ENCODE measurements around the gene ACOX2. TPM values are rescaled to one million over a fixed set of nuclear protein-coding genes. Genes with fewer than 3 reads are reported as not detected.

Gene ACOX2
- total and polyA plus RNA-seq, 2 of the 8 experiments (the other 6 are each of a cell fraction or from before 2014, with no cell fraction given): 3.2 to 9.2 TPM

- no peaks in the 10 kb centered on the region for H3K79me1 ChIP-seq (ENCODE audit: low read depth, low read length)
- no peak overlapping the region for H3K14ac ChIP-seq (ENCODE audit: insufficient read length)
- FAIRE-seq: no peak
- no peak overlapping the region for H3K27ac ChIP-seq (ENCODE audit: low read depth, low read length)
- 0 out of 2 replicates have a peak overlapping the region, but pooled peaks have one; percentile 43 for H2BK20ac ChIP-seq (ENCODE audit: low read length)
- H3K9ac ChIP-seq (replicated peaks in 1 of 4; ENCODE audit: extremely low read depth in 1 of 4, low read depth in 3 of 4, low read length in 3 of 4): no peak overlapping the region
- peak in 1 of 2 experiments; percentile 23 for DNase-seq (ENCODE audit: low read depth in 1 of 2, low spot score in 2 of 2)
- no peak overlapping the region for H3K4me3 ChIP-seq (ENCODE audit: extremely low read depth in 1 of 4, insufficient read depth in 2 of 4, low read depth in 3 of 4, low read length in 4 of 4)
- ChIA-PET CTCF (ENCODE audit: partially characterized antibody) (interaction anchor here (0.6 to 6.4 kb wide), 13 partner anchors 8 to 587 kb away, joined by 3 to 64 read pairs (median 4); partner anchors contain the start of gene ACOX2), POLR2A (ENCODE audit: partially characterized antibody) (interaction anchor here (1.0 to 1.2 kb wide), 2 partner anchors 31 to 92 kb away, joined by 3 read pairs; no protein-coding TSS in a partner anchor)
- H3K23ac ChIP-seq (ENCODE audit: insufficient read length): no peak overlapping the region
- H4K20me1 ChIP-seq (replicated peaks in 1 of 2; ENCODE audit: control insufficient read depth in 1 of 2, insufficient read depth in 2 of 2, low read length in 2 of 2): no peaks in the 10 kb centered on the region
- no peaks in the 10 kb centered on the region for H3K79me2 ChIP-seq (ENCODE audit: control insufficient read depth in 1 of 2, insufficient read depth in 2 of 2, low read length in 2 of 2)
- peak overlapping the region; percentile 60; the same call in 1 of the 2 replicates for H2BK5ac ChIP-seq (ENCODE audit: low read depth, low read length)
- H2AK5ac ChIP-seq (ENCODE audit: low read depth, low read length): no peak overlapping the region
- no peak overlapping the region for H4K5ac ChIP-seq (ENCODE audit: insufficient read length, low read depth, low read length)
- no peaks in the 10 kb centered on the region for H3K27me3 ChIP-seq (replicated peaks in 1 of 4; ENCODE audit: control insufficient read depth in 3 of 4, extremely low read depth in 1 of 4, insufficient read depth in 3 of 4, low read length in 3 of 4)
- H3K36me3 ChIP-seq (ENCODE audit: control insufficient read depth in 2 of 4, insufficient read depth in 4 of 4, low read length in 3 of 4): no peaks in the 10 kb centered on the region
- H3K9me3 ChIP-seq (ENCODE audit: insufficient read depth in 2 of 2, low read depth in 1 of 2, low read length in 1 of 2): no peaks in the 10 kb centered on the region
- peak overlapping the region; percentile 4 to 9; a peak in 1 of 4 replicates for H3K4me2 ChIP-seq (ENCODE audit: insufficient read depth in 1 of 2, low read depth in 2 of 2, low read length in 2 of 2)
- no peak overlapping the region for H3K56ac ChIP-seq (replicated peaks; ENCODE audit: insufficient read length, low read depth, low read length)
- no peak overlapping the region for H2BK120ac ChIP-seq (replicated peaks; ENCODE audit: low read depth, low read length)
- peaks cover 5 to 13% (median 9%) of the 10 kb centered on the region in 4 experiments; a peak in 6 of 7 replicates for H3K4me1 ChIP-seq (replicated peaks in 1 of 4; ENCODE audit: control insufficient read depth in 3 of 4, insufficient read depth in 4 of 4, low read length in 3 of 4)
- 0 out of 2 replicates have a peak overlapping the region, but pooled peaks have one; percentile 33 for H2AFZ ChIP-seq (ENCODE audit: low read length)
- peak overlapping the region; percentile 45 for H4K91ac ChIP-seq (replicated peaks; ENCODE audit: insufficient read length, low read length)
- H3K18ac ChIP-seq (ENCODE audit: extremely low read depth, low read length): no peak overlapping the region
- no peaks in the 10 kb centered on the region for H3K23me2 ChIP-seq (ENCODE audit: low read depth, low read length)
- peak overlapping the region; percentile 31; the same call in 1 of the 2 replicates for H2BK15ac ChIP-seq (ENCODE audit: low read length)
- H4K8ac ChIP-seq (ENCODE audit: extremely low read depth, insufficient read depth, low read length): 0 out of 2 replicates have a peak overlapping the region, but pooled peaks have one; percentile 5
- 83% methylated on average over 7 of the region's 7 CpGs; no CpG with 5 or more reads in 1 of the 2 experiments for WGBS, 2 experiments (ENCODE audit: extremely low coverage in 1 of 2, insufficient coverage in 1 of 2, insufficient read length in 1 of 2, insufficient replicate concordance in 2 of 2, low coverage in 1 of 2, low lambda C conversion rate in 2 of 2, missing lambda C conversion rate in 1 of 2)
- H3K4ac ChIP-seq (replicated peaks; ENCODE audit: insufficient read length, low read depth, low read length): no peak overlapping the region
- peak overlapping the region; percentile 41; the same call in 1 of the 2 replicates for H2BK12ac ChIP-seq (ENCODE audit: low read depth, low read length)
- TF ChIP-seq HDAC6 (IDR thresholded peaks at IDR 0.05; ENCODE audit: low read depth, low read length) (no peak), TAF1 (IDR thresholded peaks at IDR 0.05; ENCODE audit: low read depth, low read length) (0 out of 2 replicates have a peak, but pooled peaks have one; percentile 25), RBBP5 (IDR thresholded peaks at IDR 0.05; ENCODE audit: borderline replicate concordance, low read depth, low read length) (no peak), SIN3A (conservative IDR thresholded peaks at IDR 0.05 in 1 of 2, IDR thresholded peaks at IDR 0.05 in 1 of 2; ENCODE audit: low read depth in 1 of 2, low read length in 2 of 2) (0 out of 4 replicates have a peak, but pooled peaks of 1 of the 2 experiments have one; percentile 28), CTBP2 (IDR thresholded peaks at IDR 0.05; ENCODE audit: borderline replicate concordance, insufficient read depth, insufficient read length, low read length) (no peak), JUN (IDR thresholded peaks at IDR 0.05; ENCODE audit: low read depth, low read length) (0 out of 2 replicates have a peak, but pooled peaks have one; percentile 16), BRCA1 (IDR thresholded peaks at IDR 0.05; ENCODE audit: low read depth, low read length) (no peak), SIRT6 (IDR thresholded peaks at IDR 0.05; ENCODE audit: low read length) (no peak), CEBPB (IDR thresholded peaks at IDR 0.05; ENCODE audit: low read depth, low read length) (peak; percentile 73), RFX5 (IDR thresholded peaks at IDR 0.05; ENCODE audit: borderline replicate concordance, low read depth, low read length) (peak; percentile 48; the same call in 1 of the 2 replicates), EP300 (IDR thresholded peaks at IDR 0.05; ENCODE audit: borderline replicate concordance in 1 of 2, low read depth in 2 of 2, low read length in 2 of 2) (peak in 1 of 2 experiments; percentile 13; a peak in 1 of 3 replicates), JUND (IDR thresholded peaks at IDR 0.05; ENCODE audit: low read length) (0 out of 2 replicates have a peak, but pooled peaks have one; percentile 41)
Measured at GRCh38 chr3:58526515-58526957, 10.5 kb downstream of the ACOX2 start.

Data from H1 (cell line).